IPS-11a (cell line): ENCODE results near the gene UBE2H.

Experiments used
- H3K4me3 ChIP-seq: one replicate; pipeline ENCODE4 v1.5.1; 2013; ENCODE audit warnings: low read depth, low read length, control low read depth

Gene UBE2H

DNA sequence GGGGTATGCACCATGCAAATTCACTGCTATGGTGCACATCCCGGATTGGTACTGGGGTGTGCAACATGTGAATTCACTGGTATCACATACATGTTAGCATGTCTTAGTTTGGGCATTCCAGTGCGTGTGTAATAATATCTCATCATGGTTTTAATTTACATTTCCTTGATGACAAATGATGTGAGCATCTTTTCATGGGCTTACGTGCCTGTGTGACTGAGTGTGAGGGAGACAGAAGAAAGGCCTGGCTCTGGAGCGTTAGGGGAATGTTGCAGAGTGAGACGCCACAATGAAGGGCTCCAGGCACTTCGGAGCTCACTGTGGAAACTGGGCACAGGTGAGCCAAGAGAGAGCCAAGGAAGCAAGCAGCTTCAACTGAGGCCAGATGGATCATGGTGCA is 162.6 kb downstream of the UBE2H start:
- no peak overlapping the region for H3K4me3 ChIP-seq

DNA sequence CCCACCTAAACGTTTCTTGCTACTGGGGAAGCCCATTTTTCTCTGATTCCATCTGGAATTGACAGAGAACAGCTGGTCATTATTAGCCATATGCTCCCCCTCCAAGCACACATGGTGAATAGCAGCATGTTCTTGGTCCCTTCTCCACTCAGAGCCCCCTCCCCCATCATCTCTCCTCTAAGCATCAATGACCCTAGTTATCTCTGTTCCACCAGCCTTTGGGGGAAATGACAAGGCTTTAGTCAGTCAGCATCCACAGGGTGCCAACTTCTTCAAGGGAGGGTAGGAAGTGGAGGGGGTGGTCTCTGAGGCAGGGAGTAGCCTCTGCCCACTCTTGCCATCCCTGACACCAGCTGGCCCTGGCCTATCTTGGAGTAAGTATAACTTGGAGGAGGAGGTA is 163.1 kb downstream of the UBE2H start:
- no peak overlapping the region for H3K4me3 ChIP-seq

DNA sequence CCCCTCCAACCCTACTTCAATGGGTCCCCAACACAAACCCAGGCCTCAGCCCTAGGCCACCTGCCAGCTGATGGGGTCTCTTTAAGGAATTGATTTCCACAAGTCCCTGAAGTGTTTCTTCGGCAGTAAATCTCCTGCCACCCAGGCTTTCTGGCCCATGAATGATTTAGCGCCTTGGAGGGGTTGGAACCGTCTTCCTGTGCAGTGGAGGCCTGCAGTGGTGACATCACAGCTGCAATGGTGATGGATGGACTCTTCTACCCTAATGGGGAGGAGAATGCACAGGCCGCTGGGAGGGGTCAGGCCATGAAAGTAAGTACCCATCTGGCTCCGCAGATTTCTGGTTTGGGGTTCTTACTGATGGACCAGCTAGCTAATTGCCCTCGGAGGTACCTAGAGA is 163.8 kb downstream of the UBE2H start:
- H3K4me3 ChIP-seq: no peak overlapping the region

DNA sequence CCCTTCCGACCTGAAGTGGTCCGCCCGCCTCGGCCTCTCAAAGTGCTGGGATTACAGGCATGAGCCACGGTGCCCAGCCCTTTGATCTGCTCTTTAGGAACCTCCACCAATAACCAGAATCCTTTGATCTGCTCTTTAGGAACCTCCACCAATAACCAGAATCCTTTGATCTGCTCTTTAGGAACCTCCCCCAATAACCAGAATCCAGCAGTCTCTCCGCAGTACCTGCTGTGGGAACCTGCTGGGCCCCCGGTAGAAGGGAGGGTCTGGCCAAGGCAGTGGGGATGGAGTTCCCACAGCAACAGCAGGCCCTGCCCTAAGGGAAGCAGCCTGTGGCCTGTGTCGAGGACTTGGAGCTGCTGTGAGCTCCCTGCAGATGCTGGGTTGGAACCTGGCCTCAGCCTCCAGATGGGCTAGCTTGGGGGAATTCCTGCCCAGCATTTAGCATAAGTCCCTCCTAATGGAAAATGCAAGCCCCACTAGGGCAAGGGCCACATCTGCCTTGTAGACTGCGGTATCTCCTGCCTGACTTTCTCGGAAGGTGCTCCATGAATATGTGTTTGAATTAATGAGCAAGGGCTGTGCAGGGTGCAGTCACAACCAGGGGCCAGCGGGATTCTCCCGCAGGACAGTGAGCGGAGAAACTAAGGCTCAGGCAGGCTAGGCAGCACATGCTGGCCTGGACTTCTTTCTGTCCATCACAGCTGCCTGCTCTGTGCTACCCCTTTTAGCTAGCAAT is 165.8 kb downstream of the UBE2H start:
- H3K4me3 ChIP-seq: no peak overlapping the region

DNA sequence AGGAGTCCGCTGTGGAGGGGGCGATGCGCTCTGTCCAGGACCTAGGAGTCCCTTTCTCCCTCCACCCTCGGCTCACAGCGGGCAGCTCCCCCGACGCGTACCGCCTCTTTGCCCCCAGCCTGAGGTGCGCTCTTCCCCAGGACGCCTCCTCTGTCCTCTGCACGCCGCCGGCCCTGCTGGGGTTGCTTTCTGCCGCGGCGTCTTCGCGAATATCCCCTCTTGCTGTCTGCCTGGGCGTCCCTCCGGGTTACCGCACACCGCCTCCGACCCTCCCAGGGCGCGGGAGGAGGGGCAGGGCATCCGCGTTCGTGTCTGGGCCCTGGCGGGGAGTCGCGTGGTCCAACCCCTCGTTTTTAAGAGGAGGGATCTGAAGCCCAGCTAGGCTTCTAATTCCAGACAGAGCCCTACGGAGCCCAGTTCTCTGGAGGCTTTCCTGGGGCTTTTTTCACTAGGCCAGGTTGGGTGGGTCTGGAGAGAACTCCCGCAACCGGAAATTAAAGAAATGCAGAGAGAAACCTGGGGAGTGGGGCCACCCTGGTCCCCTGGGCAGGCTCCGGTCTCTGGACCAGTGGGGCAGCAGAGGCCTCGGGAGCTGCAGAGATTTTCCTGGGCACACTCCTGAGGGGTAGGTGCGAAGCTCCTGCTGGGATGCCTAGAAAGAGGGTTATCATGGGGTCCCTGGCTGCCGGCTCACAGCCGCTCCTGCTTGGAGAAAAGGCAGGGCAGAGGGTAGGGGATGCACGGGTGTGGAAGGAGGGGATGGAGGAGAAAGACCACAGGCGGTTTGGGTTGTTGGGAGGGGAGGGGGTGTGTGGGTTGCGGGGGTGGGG is 166.9 kb downstream of the UBE2H start:
- H3K4me3 ChIP-seq: peak overlapping the region; percentile 28

DNA sequence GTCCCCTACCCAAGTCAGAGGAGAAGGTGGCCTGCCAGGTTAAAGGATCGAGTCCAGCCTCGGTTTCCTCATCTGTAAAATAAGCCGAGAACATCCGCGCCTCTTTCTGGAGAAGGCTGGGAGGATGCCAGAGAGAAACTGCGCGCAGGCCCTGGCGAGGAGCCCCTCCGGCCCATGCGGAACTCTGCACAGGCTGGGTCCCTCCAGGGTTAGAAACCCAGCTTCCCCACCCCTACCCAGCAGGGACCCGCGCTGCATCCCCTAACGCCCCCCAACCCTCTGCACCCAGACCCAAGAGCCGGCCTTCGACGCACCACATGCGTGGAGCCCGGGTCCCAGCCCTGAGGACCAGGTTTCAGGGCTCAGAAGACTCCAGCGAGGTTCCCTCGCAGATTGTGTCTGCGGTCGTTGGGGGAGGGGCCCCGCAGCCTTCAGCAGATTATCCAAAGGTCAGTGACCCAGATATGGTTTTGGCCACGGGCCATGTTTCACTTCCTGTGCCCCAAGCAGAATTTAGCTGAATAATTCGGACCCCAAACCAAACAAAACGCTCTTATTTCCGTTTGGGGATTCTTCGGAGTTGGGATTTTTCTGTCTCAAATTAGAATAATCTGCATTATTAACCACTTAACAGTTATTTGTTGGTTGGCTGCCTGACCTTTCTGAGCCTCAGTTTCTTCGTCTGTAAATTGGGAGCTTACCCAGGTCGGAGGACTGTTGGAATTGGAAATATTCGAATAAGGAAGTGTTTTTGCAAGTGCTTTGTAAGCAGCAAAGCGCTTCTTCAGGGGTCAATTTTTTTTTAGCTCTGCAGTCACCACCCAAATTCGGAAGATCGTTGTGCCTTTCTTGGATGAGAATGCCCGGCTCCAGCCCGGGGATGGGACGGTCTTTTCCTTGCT is 167.7 kb downstream of the UBE2H start:
- H3K4me3 ChIP-seq: no peak overlapping the region

DNA sequence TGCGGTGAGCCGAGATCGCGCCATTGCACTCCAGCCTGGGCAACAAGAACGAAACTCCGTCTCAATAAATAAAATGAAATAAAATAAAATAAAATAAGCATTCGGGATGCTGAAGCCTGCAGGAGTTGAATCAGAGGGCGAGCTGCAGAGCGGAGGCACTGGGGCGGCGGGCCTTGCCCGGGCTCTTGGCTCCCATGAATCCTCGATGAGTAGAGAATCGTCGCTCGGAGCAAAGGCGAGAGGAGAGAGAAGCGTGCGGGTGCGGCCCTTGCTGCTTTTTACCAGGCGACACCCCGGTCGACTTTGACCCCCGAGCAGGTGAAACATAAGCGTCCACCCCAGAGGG is 168.3 kb downstream of the UBE2H start:
- H3K4me3 ChIP-seq: no peak overlapping the region

DNA sequence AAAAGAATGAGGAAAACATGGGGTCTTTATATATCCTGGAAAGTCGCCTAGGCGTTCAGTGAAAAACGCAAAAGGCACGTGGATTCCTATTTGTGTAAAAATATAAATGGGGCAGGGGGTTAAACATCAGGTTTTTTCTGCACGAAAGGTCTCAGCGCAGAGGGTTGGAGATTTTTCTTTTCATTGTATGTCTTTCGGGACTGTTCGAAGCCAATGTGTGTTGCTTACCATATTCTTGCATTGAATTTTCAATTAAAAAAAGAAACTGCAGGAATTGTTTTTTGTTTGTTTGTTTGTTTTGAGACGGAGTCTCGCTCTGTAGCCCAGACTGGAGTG is 169.2 kb downstream of the UBE2H start:
- no peak overlapping the region for H3K4me3 ChIP-seq

DNA sequence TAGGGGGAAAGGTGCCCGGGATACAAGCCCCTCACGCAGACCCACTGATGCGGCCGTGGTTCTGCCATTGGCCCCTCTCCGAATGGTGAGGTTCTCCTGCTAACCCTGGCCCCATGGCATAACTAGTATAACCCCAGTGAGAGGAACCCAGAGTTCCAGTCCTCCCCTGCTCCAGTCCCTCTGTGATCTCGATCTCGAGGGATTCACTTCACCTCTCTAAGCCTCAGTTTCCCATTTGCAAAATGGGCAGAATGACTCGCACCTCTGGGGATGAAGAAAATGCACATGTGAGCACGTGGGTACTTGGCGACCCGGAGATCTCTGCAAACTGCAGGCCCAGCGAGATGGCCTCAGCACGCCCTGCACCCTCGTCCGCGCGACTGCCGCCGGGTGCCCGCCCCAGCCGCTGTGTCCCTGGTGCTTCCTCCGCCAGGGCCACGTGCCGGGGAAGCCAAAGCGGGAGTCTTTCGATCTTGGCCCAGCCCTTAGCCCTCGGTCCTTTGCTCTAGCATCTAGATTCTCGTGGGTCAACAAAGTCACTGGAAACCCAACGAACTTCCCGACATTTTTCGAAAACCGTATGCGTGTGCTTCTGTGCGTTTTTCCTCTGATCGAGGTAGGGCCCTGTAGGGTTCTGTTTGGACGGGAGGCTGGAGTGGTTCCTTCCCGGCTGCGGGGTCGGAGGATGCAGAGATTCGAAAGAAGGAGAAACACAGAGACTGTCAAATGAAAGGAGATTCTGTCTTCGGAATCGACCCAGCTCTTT is 169.8 kb downstream of the UBE2H start:
- H3K4me3 ChIP-seq: no peak overlapping the region

DNA sequence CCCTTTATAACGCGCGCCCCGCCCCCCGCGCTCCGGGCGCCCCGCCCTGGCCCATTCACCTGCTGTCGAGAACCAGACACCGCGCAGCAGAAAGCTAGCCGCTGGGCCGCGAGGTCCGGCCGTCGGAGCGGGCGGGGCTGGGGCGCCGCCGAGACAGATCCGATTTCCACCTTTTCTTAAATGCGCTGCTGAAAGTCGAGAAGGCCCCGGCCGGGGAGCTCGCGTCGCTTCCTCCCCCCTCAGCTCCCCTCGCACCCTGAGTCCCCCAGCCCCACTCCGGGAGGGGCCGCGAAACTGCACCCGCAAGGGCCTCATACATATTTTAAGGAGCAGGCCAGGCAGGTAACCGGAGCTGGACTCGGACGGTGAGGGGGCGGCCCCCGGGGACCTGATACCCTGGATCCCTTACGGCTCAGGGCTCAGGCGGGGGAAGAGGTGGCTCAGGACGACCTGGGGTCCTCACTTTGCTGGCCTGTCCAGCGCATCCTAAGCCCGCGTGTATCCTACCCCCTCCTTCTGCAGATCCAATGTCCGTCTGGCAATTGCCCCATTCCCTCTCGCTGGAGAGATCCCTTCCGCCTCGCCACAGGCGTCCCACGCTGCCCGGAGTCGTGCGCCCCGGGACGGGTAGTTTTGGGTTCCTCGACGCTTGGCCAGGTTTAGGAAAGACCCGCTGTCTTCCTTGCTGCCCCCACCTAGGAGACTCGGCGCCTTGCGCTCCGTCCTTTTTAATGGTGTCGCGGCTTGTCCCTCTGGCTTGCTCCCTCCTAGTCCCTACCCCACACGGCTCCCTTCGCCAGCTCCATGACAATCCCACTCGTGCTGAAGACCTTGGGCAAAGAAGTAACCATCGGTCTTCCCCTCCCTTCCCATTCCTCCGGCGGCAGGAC is 170.6 kb downstream of the UBE2H start:
- H3K4me3 ChIP-seq: peak overlapping the region; percentile 4

DNA sequence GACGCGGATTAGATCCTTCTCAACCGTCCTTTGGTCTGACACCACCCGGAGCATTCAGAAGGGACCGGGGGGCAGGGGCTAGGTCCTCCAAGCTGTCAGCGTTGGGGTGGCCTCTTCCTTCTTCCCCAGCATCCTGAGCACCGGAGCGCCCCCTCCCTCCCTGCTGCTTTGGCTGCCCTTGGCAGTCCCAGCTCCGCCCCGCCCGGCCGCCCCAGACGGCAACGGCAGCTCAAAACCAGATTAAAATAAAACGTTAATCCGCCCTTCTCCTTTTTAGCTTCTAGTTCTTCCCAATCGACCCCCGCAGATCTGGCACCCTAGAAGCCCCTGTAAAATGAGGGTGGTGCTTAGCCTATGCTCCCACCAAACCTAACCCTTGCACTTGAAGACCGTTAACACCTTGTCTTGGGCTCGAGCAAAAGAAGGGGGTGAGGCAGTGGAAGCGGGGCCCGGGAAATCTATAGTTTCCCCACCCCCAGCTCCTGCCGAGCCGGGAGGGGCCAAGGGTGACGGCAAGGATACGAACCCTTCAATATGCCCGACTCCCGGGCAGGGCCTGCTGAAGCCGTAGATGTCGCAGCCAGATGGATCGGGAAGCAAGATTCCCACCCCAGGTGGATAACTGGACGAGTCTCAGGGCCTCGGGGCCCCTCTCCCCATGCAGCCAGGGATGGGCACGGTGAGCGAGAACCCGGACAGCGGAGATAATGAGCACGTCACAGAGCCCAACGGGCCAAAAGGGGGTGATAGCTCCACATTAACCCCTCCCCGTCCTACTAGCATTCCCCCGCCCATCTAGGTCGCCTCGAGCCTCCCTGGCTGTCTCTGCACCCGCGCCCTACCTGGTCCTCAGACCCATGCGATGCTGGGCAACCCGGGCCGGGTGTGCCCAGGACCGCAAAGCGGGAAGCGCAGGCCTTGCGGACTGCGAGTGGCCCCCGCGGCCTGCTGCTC is 171.5 kb downstream of the UBE2H start:
- peak overlapping the region; percentile 49 for H3K4me3 ChIP-seq
